B cell (primary cell): ENCODE results near the gene PSMD1. TPM values are rescaled to one million over a fixed set of nuclear protein-coding genes. Genes with fewer than 3 reads are reported as not detected.

Source experiments
- ATAC-seq: fragments of 200-7000 bp; cut with Tn5 transposase; one replicate; pipeline ENCODE4 v1.10.0; 2021; ENCODE audit warnings: low read depth, mild to moderate bottlenecking, moderate number of reproducible peaks, moderate library complexity
- CTCF ChIA-PET: fragments of 350-600 bp; sonication (Branson Sonifier 250); formaldehyde crosslinking; loops from one replicate; lab custom pipeline; 2021; ENCODE audit warnings: antibody characterized with exemption, inconsistent platforms; lab: Charles Lee
- POLR2A ChIA-PET: fragments of 350-600 bp; sonication (Branson Sonifier 250); formaldehyde crosslinking; loops from one replicate; lab custom pipeline; 2021; ENCODE audit warnings: antibody characterized with exemption; lab: Charles Lee
- DNase-seq: peaks from one replicate; pipeline ENCODE4 v3.0.0; 2013
- H2AFZ ChIP-seq: 2 replicates; pipeline ENCODE4 v1.6.1; 2012; ENCODE audit warnings: mild to moderate bottlenecking, low read depth, low read length; ENCODE audit not compliant: insufficient read depth, poor library complexity, severe bottlenecking
- H3K27ac ChIP-seq, 2 donors: 1 replicate in 1 of 2; 2 replicates in 1 of 2; pipeline ENCODE4 v1.5.1; 2012 to 2013; ENCODE audit warnings: low read length in 2 of 2, mild to moderate bottlenecking in 2 of 2, moderate library complexity in 1 of 2
- H3K27me3 ChIP-seq, 4 experiments: fragments of 200-600 bp in 1 of 4; sonication (generic) in 1 of 4; replicated peaks in 1 of 4; 1 replicate in 2 of 4; 2 replicates in 2 of 4; pipeline versions ENCODE4 v1.6.1 to v1.7.0; 2013 to 2016; ENCODE audit warnings: low read length in 3 of 4, mild to moderate bottlenecking in 2 of 4, mixed read lengths in 1 of 4, moderate library complexity in 1 of 4; ENCODE audit not compliant: insufficient read depth in 4 of 4, control insufficient read depth in 3 of 4; ENCODE audit errors: control extremely low read depth in 1 of 4
- H3K36me3 ChIP-seq, 2 experiments: replicated peaks in 1 of 2; 1 replicate in 1 of 2; 2 replicates in 1 of 2; pipeline versions ENCODE4 v1.6.1 to v1.7.1; 2013; ENCODE audit warnings: low read length in 1 of 2; ENCODE audit not compliant: insufficient read depth in 2 of 2, control insufficient read depth in 1 of 2; ENCODE audit errors: control extremely low read depth in 1 of 2, extremely low read depth in 1 of 2
- H3K4me1 ChIP-seq, 2 donors: fragments of 200-600 bp in 1 of 2; sonication (generic) in 1 of 2; 1 replicate in 1 of 2; 2 replicates in 1 of 2; pipeline versions ENCODE4 v1.5.1 to v1.6.1; 2013 to 2017; ENCODE audit warnings: low read length in 2 of 2; ENCODE audit not compliant: control insufficient read depth in 2 of 2, insufficient read depth in 2 of 2
- H3K4me2 ChIP-seq: replicated peaks from 2 replicates; pipeline ENCODE3; 2012; ENCODE audit warnings: mild to moderate bottlenecking, low read depth, low read length; ENCODE audit not compliant: poor library complexity, severe bottlenecking
- H3K4me3 ChIP-seq, 5 experiments: fragments of 200-600 bp in 1 of 5; sonication (generic) in 1 of 5; 1 replicate in 3 of 5; 2 replicates in 2 of 5; pipeline versions ENCODE4 v1.5.1 to v1.7.0; 2011 to 2016; ENCODE audit warnings: low read length in 4 of 5, mild to moderate bottlenecking in 4 of 5, low read depth in 2 of 5, control low read depth in 1 of 5, moderate library complexity in 1 of 5; ENCODE audit not compliant: insufficient read depth in 1 of 5; ENCODE audit errors: control extremely low read depth in 1 of 5, extremely low read depth in 1 of 5
- H3K79me2 ChIP-seq: fragments of 200-600 bp; sonication (generic); one replicate; pipeline ENCODE4 v1.6.0; 2016; ENCODE audit warnings: low read length; ENCODE audit not compliant: control insufficient read depth, insufficient read depth
- H3K9ac ChIP-seq: fragments of 200-600 bp; sonication (generic); 2 replicates; pipeline ENCODE4 v1.6.1; 2017; ENCODE audit warnings: mild to moderate bottlenecking, low read length, moderate library complexity
- H3K9me3 ChIP-seq, 3 donors: one replicate each; pipeline versions ENCODE4 v1.6.1 to v1.7.1; 2013; ENCODE audit warnings: low read length in 2 of 3; ENCODE audit not compliant: control insufficient read depth in 2 of 3, insufficient read depth in 1 of 3; ENCODE audit errors: control extremely low read depth in 1 of 3
- H4K20me1 ChIP-seq: 2 replicates; pipeline ENCODE4 v1.6.0; 2012; ENCODE audit warnings: mild to moderate bottlenecking, low read length; ENCODE audit not compliant: insufficient read depth, control insufficient read depth, poor library complexity, severe bottlenecking
- H3K27ac Mint-ChIP-seq: one replicate; pipeline ENCODE4 v1.8.0; 2021; ENCODE audit warnings: mixed read lengths
- H3K27me3 Mint-ChIP-seq: one replicate; pipeline ENCODE4 v1.8.0; 2021; ENCODE audit warnings: mixed read lengths
- H3K4me1 Mint-ChIP-seq: one replicate; pipeline ENCODE4 v1.8.0; 2021; ENCODE audit warnings: mixed read lengths
- H3K4me3 Mint-ChIP-seq: one replicate; pipeline ENCODE4 v1.8.0; 2021; ENCODE audit warnings: mixed read lengths
- H3K9me3 Mint-ChIP-seq: one replicate; pipeline ENCODE4 v1.8.0; 2022; ENCODE audit warnings: mixed read lengths; ENCODE audit not compliant: insufficient read depth
- CTCF ChIP-seq: fragments of 200-600 bp; IDR thresholded peaks from one replicate; pipeline ENCODE4 v1.8.0; 2022; ENCODE audit warnings: antibody characterized with exemption, mild to moderate bottlenecking
- EZH2 ChIP-seq: IDR thresholded peaks from 2 replicates; pipeline ENCODE4 v1.6.1; 2012; ENCODE audit warnings: borderline replicate concordance, low read depth, mild to moderate bottlenecking, moderate library complexity, low read length; ENCODE audit not compliant: insufficient read depth, poor library complexity, severe bottlenecking
- WGBS: methylation state at CpG from one replicate; pipeline ENCODE4 v1.1.5; 2013; ENCODE audit warnings: missing lambda C conversion rate; ENCODE audit not compliant: insufficient coverage; 5-methylcytosine and 5-hydroxymethylcytosine counted together
- intact Hi-C: fragments of 100-400 bp; cut with micrococcal nuclease; formaldehyde crosslinking; loops from one replicate; pipeline ENCODE4 v1.10.0; 2022
- polyA plus RNA-seq: library from polyadenylated mRNA; depleted of rRNA; stranded (reverse); fragments of >200 nt; gene quantifications from 2 replicates; pipeline ENCODE4 v1.2.3, GENCODE V29; 2012
- total RNA-seq, 2 donors: library from RNA; stranded (reverse); fragments of 120-200 nt in 1 of 2; gene quantifications; 1 replicate in 1 of 2; 2 replicates in 1 of 2; pipeline versions ENCODE4 v1.2.3 to v1.2.4, GENCODE V29; 2013 to 2022

Gene PSMD1
- total and polyA plus RNA-seq, 2 donors (not counting 1 experiment from before 2014, with no cell fraction given), result 21.5 to 48.2 TPM

DNA sequence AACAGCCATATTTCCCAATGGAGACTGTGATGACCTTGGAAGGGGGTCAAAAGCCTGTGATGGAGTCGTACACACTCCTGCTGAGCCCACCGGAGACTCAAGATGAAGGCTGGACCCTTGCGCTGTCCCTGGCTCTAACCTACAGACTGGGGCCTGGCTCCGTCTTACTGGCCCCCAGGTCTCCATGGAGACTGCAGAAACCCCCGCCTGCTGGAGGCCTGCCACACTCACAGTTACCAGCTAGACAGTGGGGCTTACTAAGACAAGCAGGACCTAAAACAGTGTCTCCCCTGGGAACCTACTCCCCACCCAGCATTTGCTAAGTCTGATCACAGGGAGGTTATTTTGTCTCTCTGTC is 9.8 kb upstream of the PSMD1 start:
- Histone ChIP-seq H3K36me3 (no peaks in the 10 kb centered on the region), H3K27ac (no peak overlapping the region), H3K4me3 (no peak overlapping the region), H3K9me3 (no peaks in the 10 kb centered on the region), H3K79me2 (no peaks in the 10 kb centered on the region), H3K4me1 (no peaks in the 10 kb centered on the region), H2AFZ (no peak overlapping the region), H3K4me2 (no peak overlapping the region), H3K27me3 (peaks cover 0 to 33% (median 4%) of the 10 kb centered on the region in 4 experiments), H3K9ac (no peak overlapping the region), H4K20me1 (no peaks in the 10 kb centered on the region)
- DNase-seq, result no peak
- peaks cover 23% of the 10 kb centered on the region for H3K27me3 Mint-ChIP-seq
- 94% methylated on average over 5 of the region's 5 CpGs for whole genome bisulfite sequencing
- no peaks in the 10 kb centered on the region for H3K4me1 Mint-ChIP-seq
- H3K9me3 Mint-ChIP-seq, result no peaks in the 10 kb centered on the region
- no peak for ATAC-seq
- ChIA-PET CTCF (interaction anchor here (0.9 kb wide), 1 partner anchor 11 kb away, joined by 3 read pairs; no protein-coding TSS in a partner anchor), POLR2A (no interaction called here)
- intact Hi-C loops, result no loop called here
- no peak overlapping the region for H3K4me3 Mint-ChIP-seq
- TF ChIP-seq CTCF (no peak), EZH2 (no peak)
- no peak overlapping the region for H3K27ac Mint-ChIP-seq

DNA sequence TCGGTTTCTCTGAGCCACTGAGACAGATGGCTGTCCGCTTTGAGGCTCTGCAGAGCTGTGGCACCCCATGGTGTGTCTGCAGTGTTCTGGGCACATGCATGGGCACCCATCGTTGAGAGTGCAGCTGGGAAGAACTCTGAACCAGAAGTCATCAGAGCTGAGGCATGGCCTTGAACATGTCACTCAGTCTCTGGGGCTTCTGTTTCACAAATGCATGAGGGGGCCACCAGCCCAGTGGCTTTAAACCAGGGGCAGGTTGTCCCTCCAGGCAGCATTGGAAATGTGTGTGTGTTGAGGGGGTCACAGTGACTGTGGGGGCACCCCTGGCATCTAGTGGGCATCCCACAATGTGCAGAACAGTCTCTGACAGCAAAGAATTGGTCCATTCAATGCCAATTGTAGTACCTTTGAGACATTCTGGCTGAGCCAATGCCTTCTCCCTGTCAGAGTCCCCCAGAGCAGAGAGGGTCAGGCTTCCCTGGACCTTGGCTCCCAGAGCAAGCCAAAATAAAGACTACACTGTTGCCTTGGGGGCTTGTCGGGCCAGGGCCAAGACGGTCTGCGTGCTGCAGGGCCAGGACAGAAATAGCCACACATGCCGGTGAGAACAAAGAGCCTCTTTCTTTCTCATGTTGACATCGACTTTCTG is 9.3 kb upstream of the PSMD1 start:
- Histone ChIP-seq H3K79me2 (no peaks in the 10 kb centered on the region), H4K20me1 (no peaks in the 10 kb centered on the region), H3K4me3 (no peak overlapping the region), H3K27ac (no peak overlapping the region), H3K4me1 (peaks cover 3 to 4% of the 10 kb centered on the region in 2 donors), H3K9me3 (no peaks in the 10 kb centered on the region), H3K36me3 (no peaks in the 10 kb centered on the region), H3K4me2 (no peak overlapping the region), H2AFZ (no peak overlapping the region), H3K9ac (no peak overlapping the region), H3K27me3 (peaks cover 0 to 31% (median 4%) of the 10 kb centered on the region in 4 experiments)
- DNase-seq (no peak), ATAC-seq (no peak)
- no peaks in the 10 kb centered on the region for H3K9me3 Mint-ChIP-seq
- H3K27ac Mint-ChIP-seq, result no peak overlapping the region
- peaks cover 20% of the 10 kb centered on the region for H3K27me3 Mint-ChIP-seq
- intact Hi-C loops, result no loop called here
- WGBS, result 88% methylated on average over 7 of the region's 8 CpGs
- CTCF ChIA-PET, result interaction anchor here (0.9 kb wide), 1 partner anchor 12 kb away, joined by 3 read pairs; no protein-coding TSS in a partner anchor
- POLR2A ChIA-PET, result no interaction called here
- TF ChIP-seq CTCF, result no peak
- no peak for TF ChIP-seq EZH2
- no peak overlapping the region for H3K4me3 Mint-ChIP-seq
- H3K4me1 Mint-ChIP-seq, result peaks cover 3% of the 10 kb centered on the region
